SKM-1 (cell line): ENCODE results near the gene ATG9A.

Source experiments
- DNase-seq: peaks from one replicate; lab custom pipeline; 2025; ENCODE audit not compliant: unreplicated experiment; lab: John Stamatoyannopoulos, UW

The ATG9A gene

DNA sequence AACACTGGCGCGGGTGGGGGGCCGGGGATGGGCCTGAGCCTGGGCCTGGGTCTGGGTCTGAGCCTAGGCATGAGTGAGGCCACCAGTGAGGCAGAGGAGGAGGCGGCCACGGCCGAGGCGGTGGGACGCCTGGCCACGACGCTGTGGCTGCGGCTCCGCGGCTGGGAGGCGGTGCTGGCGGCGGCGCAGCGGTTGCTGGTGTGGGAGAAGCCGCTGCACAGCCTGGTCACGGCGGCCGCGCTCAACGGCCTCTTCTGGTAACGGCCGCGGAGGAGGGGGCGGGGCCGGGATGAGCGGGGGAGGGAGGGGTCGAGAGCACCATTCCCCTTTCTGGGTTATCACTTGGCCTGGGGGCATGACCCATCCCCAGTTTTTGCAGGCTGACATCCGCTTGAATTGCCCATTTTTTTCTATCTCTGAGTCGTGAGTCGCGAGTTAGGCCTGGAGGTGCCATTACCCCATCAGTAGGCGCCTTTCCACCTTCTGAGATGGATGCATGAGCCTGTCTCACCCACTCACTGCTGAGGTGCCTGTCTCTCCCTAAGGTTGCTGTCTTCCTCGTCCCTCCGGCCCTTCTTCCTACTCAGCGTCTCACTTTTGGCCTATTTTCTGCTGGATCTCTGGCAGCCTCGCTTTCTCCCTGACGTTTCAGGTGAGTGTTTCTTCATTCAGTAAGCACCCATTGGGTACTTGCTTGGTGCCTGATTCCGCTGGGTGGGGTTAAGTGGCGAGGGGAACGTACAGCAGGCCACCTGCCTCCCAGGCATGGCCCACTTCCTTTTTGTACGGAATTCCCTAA, 50.9 kb downstream of the ATG9A start:
- no peak for DNase-seq

DNA sequence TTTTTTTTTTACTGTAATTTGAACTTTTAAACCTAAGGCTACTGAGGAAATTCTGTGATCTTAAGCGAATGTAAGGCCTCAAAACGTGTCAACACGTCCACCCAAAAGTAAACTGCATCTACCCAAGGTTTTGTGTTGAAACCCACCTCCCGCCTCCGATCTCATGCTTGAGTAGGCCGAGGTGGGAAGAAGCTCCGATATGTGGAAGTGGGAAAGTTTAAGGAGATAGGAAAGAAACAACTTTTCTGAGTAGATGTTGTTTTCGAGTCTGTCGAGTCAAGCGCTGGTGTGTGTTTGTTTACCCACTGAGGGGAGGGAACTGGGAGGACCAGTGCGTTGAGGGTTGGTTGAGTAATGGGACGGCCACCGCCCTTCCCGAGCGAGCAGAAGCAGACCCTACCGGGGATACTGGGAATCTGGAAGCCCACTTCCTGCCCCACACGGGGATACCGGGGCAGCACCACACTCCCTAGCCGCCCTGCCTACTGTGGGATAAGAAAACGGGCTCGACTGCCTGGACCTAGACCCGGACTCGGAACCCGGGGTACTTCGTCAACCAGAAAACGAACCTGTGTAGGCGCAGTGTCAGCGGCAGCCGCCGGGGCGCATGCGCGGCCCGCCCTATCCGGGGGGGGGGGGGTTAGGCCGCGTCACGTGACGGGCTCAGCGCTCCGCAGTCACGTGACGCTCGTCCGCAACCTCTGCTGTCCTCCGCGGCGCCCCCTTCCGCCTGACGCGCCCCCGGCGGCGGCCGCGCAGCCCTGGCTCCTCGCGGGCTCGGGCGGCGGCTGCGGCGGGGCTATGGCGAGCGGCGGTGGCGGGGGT, 51.7 kb downstream of the ATG9A start, which contains the start of gene RETREG2:
TSS of gene RETREG2 (plus strand) at position 724 of the 825 bp plus-strand sequence. CDS start at position 802, 78 bp downstream.
- peak; percentile 82 for DNase-seq

DNA sequence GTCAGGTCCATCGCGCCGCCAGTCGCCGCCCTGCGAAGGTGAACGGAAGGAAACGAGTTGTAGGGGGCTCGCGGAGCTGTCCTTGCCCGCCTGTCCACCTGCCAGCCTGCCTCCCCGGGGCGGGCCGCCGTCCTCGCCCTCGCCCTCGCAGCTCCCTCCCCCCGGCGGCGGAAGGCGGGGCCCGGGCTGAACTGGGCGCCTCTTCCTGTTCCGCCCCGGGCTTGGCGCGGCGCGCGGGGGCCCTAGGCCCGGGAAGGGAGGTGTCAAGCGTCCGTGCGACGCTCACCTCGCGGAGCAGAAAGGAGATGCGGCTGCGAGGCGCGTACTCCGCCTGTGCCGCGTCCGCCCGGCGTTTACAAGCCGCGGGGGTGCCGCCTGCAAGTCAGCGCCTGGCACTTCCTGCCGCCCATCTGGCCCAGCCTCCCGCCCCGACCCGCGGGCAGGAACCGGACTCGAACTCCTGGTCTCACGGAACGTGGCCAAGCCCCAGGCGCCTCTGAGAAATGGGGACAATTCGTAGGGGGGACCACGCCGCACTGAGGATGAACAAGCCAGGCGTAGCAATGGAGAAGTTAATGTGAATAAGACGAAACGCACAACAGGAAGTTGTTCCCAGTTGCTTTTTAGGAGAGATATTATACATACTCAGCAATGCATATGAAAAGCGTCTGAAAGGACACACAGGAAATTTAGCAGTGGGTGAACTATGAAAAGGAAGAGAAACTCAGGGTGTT, 52.5 kb downstream of the ATG9A start, which contains the start of gene CNPPD1:
TSS of gene CNPPD1 (minus strand) at position 108 of the 734 bp plus-strand sequence. CDS start at position 11, 97 bp downstream.
- DNase-seq = peak; percentile 58

DNA sequence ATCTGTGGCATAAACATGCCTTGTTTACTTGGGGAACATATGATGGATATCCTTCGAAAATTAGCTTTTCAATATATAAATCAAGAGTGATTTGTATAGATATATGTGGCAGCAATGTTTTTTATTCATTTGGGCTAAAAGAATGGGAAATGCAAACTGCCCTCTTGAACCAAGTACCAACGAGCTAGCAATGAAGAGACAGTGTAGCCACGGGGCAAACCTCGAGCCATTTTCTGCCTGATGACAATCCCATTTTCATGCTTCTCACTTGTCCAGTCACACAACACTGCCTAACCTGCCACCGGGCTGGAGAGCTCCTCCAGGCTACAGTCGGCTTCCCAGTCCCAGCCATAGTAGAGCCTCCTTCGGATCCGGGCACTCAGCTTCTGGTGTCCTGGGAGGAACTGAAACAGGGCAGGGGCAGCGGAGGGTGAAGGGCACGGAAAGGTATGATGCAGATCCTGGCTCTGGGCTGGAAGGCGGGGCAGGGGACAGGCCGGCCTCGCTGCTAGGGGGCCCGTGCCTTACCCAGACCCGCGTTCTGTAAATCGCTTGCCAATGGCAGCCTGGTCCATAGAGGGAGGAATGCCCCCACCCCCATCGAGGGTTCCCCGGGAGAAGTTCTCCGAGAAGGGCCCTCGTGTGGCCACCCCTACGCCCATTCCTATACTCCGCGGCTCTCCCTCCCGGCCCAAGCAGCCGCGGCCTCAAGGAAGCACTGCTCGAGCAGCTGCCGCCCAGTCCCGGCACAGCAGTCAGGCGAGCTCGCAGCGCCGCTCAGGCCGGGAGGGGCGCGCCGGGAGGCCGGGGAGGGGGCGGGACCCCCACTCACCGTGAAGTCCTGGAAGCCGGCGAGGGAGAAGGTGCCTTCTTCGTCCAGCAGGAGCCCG, 53.3 kb downstream of the ATG9A start:
- no peak for DNase-seq

DNA sequence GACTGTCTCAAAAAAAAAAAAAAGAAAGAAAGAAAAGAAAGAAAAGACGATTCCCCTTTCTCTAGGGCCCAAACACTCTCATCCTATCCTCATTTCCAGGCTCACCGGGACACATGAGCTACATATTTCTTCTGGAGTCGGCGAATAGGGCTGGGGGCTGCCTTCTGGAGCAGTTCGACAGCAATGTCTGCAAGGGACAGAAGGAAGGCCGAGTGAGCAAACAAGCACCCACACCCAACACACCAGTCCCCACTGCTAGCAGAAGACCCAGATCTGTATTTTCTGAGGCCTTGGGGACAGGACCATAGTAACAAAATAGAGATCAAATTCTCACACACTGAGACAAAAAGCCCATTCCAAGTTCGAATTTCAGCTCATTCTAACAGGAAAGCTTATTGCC, 54.0 kb downstream of the ATG9A start:
- DNase-seq = no peak

DNA sequence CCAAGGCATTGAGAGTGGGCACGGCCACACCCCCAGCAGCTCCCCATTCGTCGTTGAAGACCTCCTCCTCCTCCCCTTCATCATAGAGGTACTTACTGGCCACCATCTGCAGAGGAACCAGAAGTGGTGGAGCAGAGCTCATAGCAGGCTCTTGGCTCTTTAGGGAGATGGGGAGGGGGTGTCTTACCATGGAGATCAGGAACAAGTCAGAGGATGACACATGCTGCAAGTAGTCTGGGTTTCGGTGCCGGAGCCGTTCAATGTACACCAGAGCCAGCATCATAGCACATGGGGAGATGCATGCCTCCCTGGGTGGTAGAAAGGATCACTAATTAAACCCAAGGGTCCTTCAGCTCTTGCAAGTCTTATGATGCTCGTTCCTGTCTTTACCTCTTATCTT, 54.6 kb downstream of the ATG9A start:
- no peak for DNase-seq

DNA sequence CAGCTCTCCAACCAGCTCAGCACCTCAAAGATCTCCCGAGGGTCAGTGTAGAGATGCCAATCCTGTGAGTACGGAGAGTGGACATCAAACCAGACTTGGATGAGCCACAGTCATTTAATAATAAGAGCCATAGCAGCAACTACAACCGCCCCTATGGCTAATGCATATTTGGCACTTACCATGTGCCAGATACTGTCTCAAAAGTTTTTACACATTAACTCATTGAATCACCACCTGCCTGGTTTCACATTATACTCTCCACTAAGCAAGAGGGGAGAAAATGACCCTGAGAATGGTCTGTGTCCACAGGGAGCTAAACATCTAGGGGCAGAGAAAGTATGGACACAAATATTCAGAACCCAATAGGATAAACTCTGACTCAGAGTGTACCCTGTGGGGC, 55.3 kb downstream of the ATG9A start:
- DNase-seq = no peak

DNA sequence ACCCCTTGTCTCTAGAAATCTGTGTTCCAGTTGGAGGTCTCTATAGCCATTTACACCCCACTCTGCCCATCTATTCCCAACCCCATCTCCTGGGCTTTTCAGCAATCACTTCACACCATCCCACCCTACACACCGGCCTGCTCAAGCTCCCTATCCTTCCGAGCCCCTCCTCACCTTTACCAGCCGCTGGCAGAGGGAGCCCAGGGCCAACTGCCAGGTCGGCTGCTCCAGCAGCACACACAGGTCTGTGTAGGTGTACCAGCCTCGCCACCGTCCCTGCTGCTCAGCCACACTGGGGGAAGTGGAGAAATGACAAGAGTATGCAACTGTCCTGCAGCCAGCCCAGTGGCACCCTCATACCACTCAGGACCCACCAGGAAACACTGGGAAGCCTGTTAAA, 56.3 kb downstream of the ATG9A start:
- DNase-seq = no peak

DNA sequence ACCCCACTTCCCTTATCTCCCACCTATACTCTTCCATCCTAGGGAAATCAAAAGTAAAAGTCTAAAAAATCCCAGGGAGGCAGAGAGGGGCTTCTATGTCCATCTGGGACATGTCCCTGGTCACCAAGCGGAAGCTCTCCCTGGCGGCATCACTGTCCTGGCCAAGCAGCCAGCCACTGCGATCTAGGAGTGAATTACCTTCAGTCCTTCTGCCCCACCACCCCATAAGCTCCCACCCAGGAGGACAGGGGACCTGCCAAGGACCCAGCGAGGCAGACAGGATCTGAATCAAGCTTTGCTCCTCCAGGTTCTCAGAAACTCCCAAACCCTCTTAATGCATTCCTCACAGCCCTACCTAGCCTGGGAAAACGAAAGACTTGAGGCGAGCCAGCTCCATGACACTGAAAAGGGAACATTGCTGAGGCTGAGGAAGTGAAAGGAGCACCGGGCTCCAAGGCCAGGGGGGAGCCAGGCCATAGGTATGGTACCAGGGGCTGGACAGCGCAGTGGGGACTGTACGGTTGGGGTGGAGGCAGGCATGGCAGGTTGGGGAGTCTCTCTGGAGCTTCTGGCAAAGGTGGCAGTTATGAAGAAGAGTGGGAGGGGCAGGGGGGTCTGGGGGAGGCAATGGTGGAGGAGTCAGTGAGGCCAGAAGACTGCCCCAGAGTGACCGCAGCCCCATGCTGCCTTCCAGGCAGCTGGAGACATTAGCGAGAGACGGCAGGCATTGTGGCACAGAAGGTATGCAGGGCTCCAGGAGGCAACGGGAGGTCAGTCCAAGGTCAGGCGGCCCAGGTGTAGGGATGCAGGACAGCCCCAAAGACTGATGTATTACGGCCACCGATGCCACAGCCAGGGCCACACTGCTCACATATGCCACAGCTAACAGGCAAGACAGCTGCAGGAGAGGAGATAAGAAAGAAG, 56.9 kb downstream of the ATG9A start:
- no peak for DNase-seq

DNA sequence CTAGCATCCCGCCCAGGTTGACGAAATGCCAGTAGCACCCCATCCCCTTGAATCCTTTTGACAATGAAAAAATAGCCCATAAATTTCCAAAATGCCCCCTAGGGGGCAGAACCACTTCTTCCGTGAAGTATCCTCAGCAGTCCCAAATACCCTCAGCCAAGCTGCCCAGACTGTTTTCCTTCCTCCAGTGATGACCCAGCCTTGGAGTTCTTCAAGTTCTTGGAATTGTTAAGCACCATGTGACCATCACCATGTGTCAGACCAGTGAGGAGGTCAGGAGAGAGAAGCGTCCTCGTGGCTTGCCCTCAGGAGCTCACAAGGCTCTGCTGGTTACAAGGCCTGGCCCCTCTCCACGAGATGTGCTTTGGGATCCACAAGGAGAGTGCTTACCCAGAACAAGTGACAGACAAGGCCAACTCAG, 58.2 kb downstream of the ATG9A start:
- DNase-seq = peak; percentile 30

DNA sequence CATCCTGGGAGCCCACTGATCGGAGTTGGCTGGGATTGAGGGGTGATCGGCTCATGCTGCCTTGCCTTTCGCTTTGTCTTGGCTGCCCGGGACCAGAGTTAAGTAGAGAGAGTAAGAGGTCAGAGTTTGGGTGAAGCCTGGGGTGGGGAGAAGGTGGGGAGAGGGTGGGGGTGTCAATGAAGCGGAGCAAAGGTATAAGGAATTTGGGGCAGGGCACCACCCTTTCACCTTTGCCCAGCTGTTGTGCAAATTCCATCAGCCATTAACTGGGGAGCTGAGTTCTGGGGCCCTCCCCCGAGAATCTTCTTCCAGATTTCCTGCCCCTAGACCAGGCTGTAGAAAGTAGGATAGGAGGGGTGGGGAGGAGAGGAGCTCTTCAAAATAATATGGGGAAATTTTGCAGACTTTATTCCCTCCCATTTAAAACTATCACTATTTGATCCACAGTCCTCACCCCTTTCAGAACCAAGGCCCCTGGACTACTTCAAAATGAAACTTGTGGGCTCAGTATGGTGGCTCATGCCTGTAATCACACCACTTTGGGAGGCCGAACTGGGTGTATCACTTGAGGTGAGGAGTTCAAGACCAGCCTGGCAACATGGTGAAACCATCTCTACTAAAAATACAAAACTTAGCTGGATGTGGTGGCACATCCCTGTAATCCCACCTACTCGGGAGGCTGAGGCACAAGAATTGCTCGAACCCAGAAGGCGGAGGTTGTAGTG, 59.3 kb downstream of the ATG9A start, which contains the start of gene SLC23A3:
TSS of gene SLC23A3 (minus strand) at position 100 of the 725 bp plus-strand sequence. CDS start at position 55, 45 bp downstream.
- DNase-seq = no peak
